PC-9 (cell line): ENCODE data around the gene MARCHF11. TPM values are rescaled to one million over a fixed set of nuclear protein-coding genes. Genes with fewer than 3 reads are reported as not detected.

Source experiments
- BruUV-seq: library from RNA; stranded (reverse); fragments of 400-500 nt; replicated peaks from 2 replicates; lab custom pipeline; 2021; lab: Mats Ljungman, UMichigan
- CTCF ChIA-PET: fragments of 300-600 bp; sonication (Branson Sonifier 250); formaldehyde crosslinking; loops from one replicate; lab custom pipeline; 2022; ENCODE audit warnings: antibody characterized with exemption; lab: Charles Lee
- POLR2A ChIA-PET: fragments of 300-600 bp; sonication (Branson Sonifier 250); formaldehyde crosslinking; loops from one replicate; lab custom pipeline; 2022; ENCODE audit warnings: antibody characterized with exemption; ENCODE audit not compliant: unreplicated experiment; lab: Charles Lee
- DNase-seq, 2 experiments: peaks; one replicate each; pipeline versions ENCODE4 v3.0.0 to v3.0.0-alpha.2; 2015 to 2022; ENCODE audit warnings: mixed read lengths in 1 of 2
- H2AFZ ChIP-seq: fragments of 200-600 bp; sonication (generic); 2 replicates; pipeline ENCODE4 v1.8.1; 2017; ENCODE audit warnings: antibody characterized with exemption
- H3F3A ChIP-seq: fragments of 200-600 bp; sonication (generic); 2 replicates; pipeline ENCODE4 v1.8.1; 2017; ENCODE audit warnings: antibody characterized with exemption, mild to moderate bottlenecking, low read depth; ENCODE audit not compliant: insufficient read depth
- H3K27ac ChIP-seq: fragments of 200-600 bp; sonication (generic); 2 replicates; pipeline ENCODE4 v1.6.1; 2016; ENCODE audit warnings: mixed run types
- H3K27me3 ChIP-seq: fragments of 200-600 bp; sonication (generic); 2 replicates; pipeline ENCODE4 v1.6.1; 2016; ENCODE audit warnings: low read depth, mixed run types; ENCODE audit not compliant: insufficient read depth
- H3K36me3 ChIP-seq: fragments of 200-600 bp; sonication (generic); 2 replicates; pipeline ENCODE4 v1.6.1; 2016; ENCODE audit warnings: low read depth, mixed run types
- H3K4me1 ChIP-seq: fragments of 200-600 bp; sonication (generic); replicated peaks from 2 replicates; pipeline ENCODE4 v1.6.1; 2016; ENCODE audit warnings: mixed run types; ENCODE audit not compliant: insufficient read depth
- H3K4me2 ChIP-seq: fragments of 200-600 bp; sonication (generic); 2 replicates; pipeline ENCODE4 v1.6.1; 2017; ENCODE audit warnings: mixed run types
- H3K4me3 ChIP-seq: fragments of 200-600 bp; sonication (generic); 2 replicates; pipeline ENCODE4 v1.6.1; 2016; ENCODE audit warnings: mixed run types
- H3K79me2 ChIP-seq: fragments of 200-600 bp; sonication (generic); 2 replicates; pipeline ENCODE4 v1.6.1; 2017; ENCODE audit warnings: low read depth, mixed run types
- H3K9me2 ChIP-seq: fragments of 200-600 bp; sonication (generic); 2 replicates; pipeline ENCODE4 v1.8.1; 2017; ENCODE audit warnings: mild to moderate bottlenecking; ENCODE audit not compliant: insufficient read depth
- H3K9me3 ChIP-seq: fragments of 200-600 bp; sonication (generic); 2 replicates; pipeline ENCODE4 v1.8.1; 2016; ENCODE audit warnings: low read depth; ENCODE audit not compliant: insufficient read depth
- H4K20me1 ChIP-seq: fragments of 200-600 bp; sonication (generic); 2 replicates; pipeline ENCODE4 v1.8.1; 2017; ENCODE audit not compliant: insufficient read depth
- EZH2 ChIP-seq: fragments of 200-600 bp; sonication (generic); IDR thresholded peaks from 2 replicates; pipeline ENCODE4 v1.8.0; 2017; ENCODE audit warnings: antibody characterized with exemption, low read depth
- intact Hi-C: fragments of 100-400 bp; cut with micrococcal nuclease; formaldehyde crosslinking; loops from one replicate; pipeline ENCODE4 v1.10.0; 2022; ENCODE audit not compliant: unreplicated experiment
- total RNA-seq: library from RNA; stranded (reverse); gene quantifications from 2 replicates; pipeline ENCODE4 v1.2.3, GENCODE V29; 2021
- TF ChIP-seq, protein P1 (sequence below): fragments of 200-600 bp; sonication (generic); conservative IDR thresholded peaks from 2 replicates; pipeline ENCODE4 v1.6.1; 2017; ENCODE audit warnings: mixed run types, antibody characterized with exemption, mild to moderate bottlenecking, moderate library complexity

The MARCHF11 gene
- total RNA-seq, 1 experiment from 2014 or later: not detected

DNA sequence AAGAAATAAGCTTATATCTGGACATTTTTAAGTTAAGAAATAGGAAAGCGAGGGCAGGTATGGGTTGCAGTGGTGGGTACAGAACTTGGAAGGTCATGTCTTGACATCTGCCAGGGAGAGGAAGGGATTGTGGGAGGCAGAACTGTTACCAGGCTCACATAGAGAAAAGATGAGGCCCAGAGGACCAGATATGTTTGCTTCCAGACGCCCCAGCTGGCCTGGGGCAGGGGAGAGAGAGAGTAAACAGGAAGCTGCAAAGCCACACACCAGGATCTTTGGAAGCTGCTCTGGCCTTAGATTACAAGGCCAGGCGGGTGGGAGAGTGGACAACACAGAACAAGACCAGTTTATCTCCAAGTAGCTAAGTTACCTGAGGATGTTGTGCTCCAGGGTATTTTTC is 71.2 kb downstream of the MARCHF11 start:
- no peaks in the 10 kb centered on the region for H3K27me3 ChIP-seq
- H4K20me1 ChIP-seq: no peaks in the 10 kb centered on the region
- BruUV-seq: no TSS peak
- ChIA-PET CTCF (no interaction called here), POLR2A (no interaction called here)
- TF ChIP-seq, protein P1, sequence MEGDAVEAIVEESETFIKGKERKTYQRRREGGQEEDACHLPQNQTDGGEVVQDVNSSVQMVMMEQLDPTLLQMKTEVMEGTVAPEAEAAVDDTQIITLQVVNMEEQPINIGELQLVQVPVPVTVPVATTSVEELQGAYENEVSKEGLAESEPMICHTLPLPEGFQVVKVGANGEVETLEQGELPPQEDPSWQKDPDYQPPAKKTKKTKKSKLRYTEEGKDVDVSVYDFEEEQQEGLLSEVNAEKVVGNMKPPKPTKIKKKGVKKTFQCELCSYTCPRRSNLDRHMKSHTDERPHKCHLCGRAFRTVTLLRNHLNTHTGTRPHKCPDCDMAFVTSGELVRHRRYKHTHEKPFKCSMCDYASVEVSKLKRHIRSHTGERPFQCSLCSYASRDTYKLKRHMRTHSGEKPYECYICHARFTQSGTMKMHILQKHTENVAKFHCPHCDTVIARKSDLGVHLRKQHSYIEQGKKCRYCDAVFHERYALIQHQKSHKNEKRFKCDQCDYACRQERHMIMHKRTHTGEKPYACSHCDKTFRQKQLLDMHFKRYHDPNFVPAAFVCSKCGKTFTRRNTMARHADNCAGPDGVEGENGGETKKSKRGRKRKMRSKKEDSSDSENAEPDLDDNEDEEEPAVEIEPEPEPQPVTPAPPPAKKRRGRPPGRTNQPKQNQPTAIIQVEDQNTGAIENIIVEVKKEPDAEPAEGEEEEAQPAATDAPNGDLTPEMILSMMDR: no peak
- TF ChIP-seq EZH2: no peak
- H3K9me2 ChIP-seq: no peaks in the 10 kb centered on the region
- H3K4me2 ChIP-seq: no peak overlapping the region
- intact Hi-C loops: no loop called here
- H3K4me1 ChIP-seq: no peaks in the 10 kb centered on the region
- no peaks in the 10 kb centered on the region for H3K36me3 ChIP-seq
- no peak overlapping the region for H3K27ac ChIP-seq
- no peak overlapping the region for H2AFZ ChIP-seq
- no peak for DNase-seq
- H3F3A ChIP-seq: no peaks in the 10 kb centered on the region
- no peak overlapping the region for H3K4me3 ChIP-seq
- no peaks in the 10 kb centered on the region for H3K79me2 ChIP-seq
- no peaks in the 10 kb centered on the region for H3K9me3 ChIP-seq

DNA sequence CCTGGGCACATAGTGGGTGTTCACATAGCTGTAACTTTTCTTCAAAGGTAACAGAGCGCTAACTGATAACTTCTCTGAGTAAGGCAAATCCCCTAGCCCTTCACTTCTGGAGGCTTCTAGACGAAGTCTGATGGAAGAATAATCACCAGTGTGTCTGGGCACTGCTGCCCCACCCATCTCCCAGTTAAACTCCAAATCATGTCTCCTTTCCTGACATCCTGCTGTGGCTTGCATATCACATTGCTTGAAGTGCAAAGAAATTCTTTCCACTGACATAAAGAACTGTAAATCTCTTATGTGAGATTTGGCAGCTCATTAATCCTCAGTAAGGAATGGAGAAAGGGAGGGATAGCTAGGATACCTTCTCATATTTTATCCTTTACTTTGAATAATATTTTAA is 74.6 kb downstream of the MARCHF11 start:
- no peak for TF ChIP-seq EZH2
- TF ChIP-seq, protein P1: no peak
- no peaks in the 10 kb centered on the region for H3K4me1 ChIP-seq
- no peaks in the 10 kb centered on the region for H3K9me3 ChIP-seq
- no peak for DNase-seq
- H4K20me1 ChIP-seq: no peaks in the 10 kb centered on the region
- ChIA-PET CTCF (no interaction called here), POLR2A (interaction anchor here (0.6 kb wide), 1 partner anchor 21 kb away, joined by 3 read pairs; no protein-coding TSS in a partner anchor)
- intact Hi-C loops: no loop called here
- no peaks in the 10 kb centered on the region for H3K9me2 ChIP-seq
- H3K36me3 ChIP-seq: no peaks in the 10 kb centered on the region
- no peak overlapping the region for H2AFZ ChIP-seq
- H3K79me2 ChIP-seq: no peaks in the 10 kb centered on the region
- no TSS peak for BruUV-seq
- H3K4me2 ChIP-seq: no peak overlapping the region
- H3F3A ChIP-seq: no peaks in the 10 kb centered on the region
- no peaks in the 10 kb centered on the region for H3K27me3 ChIP-seq
- H3K4me3 ChIP-seq: no peak overlapping the region
- H3K27ac ChIP-seq: no peak overlapping the region

DNA sequence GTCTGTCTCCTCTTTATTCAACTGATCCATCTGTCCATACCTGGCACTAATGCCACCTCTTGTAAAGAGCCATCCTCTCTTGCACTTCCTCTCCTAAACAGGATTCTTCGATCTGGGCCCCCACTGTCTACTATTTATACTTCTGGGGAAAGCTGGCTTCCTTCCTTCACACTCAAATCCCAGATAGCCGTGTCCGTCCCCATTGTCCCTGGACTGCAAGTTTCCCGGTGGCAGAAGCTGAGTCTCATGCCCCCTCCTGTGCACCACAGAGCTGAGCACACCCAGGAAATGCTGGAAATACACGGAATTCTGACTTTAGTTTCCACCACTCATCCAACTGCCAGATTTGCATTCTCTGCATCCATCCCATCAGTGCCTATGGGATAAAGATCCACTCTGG is 84.0 kb downstream of the MARCHF11 start:
- no TSS peak for BruUV-seq
- no peak overlapping the region for H2AFZ ChIP-seq
- H3K4me3 ChIP-seq: no peak overlapping the region
- H3K27me3 ChIP-seq: no peaks in the 10 kb centered on the region
- no peak overlapping the region for H3K27ac ChIP-seq
- no peak for DNase-seq
- no peaks in the 10 kb centered on the region for H3K9me3 ChIP-seq
- no peaks in the 10 kb centered on the region for H3F3A ChIP-seq
- no peaks in the 10 kb centered on the region for H3K9me2 ChIP-seq
- no peaks in the 10 kb centered on the region for H4K20me1 ChIP-seq
- intact Hi-C loops: no loop called here
- H3K79me2 ChIP-seq: no peaks in the 10 kb centered on the region
- ChIA-PET POLR2A (no interaction called here), CTCF (no interaction called here)
- H3K4me1 ChIP-seq: no peaks in the 10 kb centered on the region
- H3K36me3 ChIP-seq: no peaks in the 10 kb centered on the region
- H3K4me2 ChIP-seq: no peak overlapping the region
- TF ChIP-seq, protein P1: no peak
- no peak for TF ChIP-seq EZH2
